CD4-positive, alpha-beta memory T cell (primary cell): ENCODE results near the gene GPI. TPM values are rescaled to one million over a fixed set of nuclear protein-coding genes. Genes with fewer than 3 reads are reported as not detected.

Source experiments
- CTCF ChIA-PET: fragments of 350-600 bp; sonication (Branson Sonifier 250); formaldehyde crosslinking; loops from one replicate; lab custom pipeline; 2021; ENCODE audit warnings: inconsistent platforms; ENCODE audit not compliant: partially characterized antibody; lab: Charles Lee
- POLR2A ChIA-PET: fragments of 350-600 bp; sonication (Branson Sonifier 250); formaldehyde crosslinking; loops from one replicate; lab custom pipeline; 2021; ENCODE audit not compliant: partially characterized antibody; lab: Charles Lee
- DNase-seq, 5 donors: peaks; one replicate each; pipeline versions ENCODE4 v3.0.0 to v3.0.0-alpha.2; 2020 to 2022; ENCODE audit warnings: mixed read lengths in 1 of 5
- H3K27ac ChIP-seq: one replicate; pipeline ENCODE4 v1.7.0; 2013; ENCODE audit warnings: low read depth, low read length
- H3K27me3 ChIP-seq: 2 replicates; pipeline ENCODE4 v1.7.0; 2013; ENCODE audit warnings: mild to moderate bottlenecking, low read length, moderate library complexity; ENCODE audit not compliant: insufficient read depth
- H3K36me3 ChIP-seq: 2 replicates; pipeline ENCODE4 v1.7.0; 2013; ENCODE audit warnings: mild to moderate bottlenecking, low read length, moderate library complexity; ENCODE audit not compliant: insufficient read depth
- H3K4me1 ChIP-seq: 2 replicates; pipeline ENCODE4 v1.7.0; 2013; ENCODE audit warnings: mild to moderate bottlenecking, low read length, moderate library complexity; ENCODE audit not compliant: insufficient read depth
- H3K4me3 ChIP-seq, 2 donors: one replicate each; pipeline ENCODE4 v1.7.0; 2013; ENCODE audit warnings: low read length in 2 of 2, mild to moderate bottlenecking in 1 of 2
- H3K9me3 ChIP-seq, 2 donors: one replicate each; pipeline ENCODE4 v1.7.0; 2013; ENCODE audit warnings: low read length in 2 of 2, control low read depth in 1 of 2; ENCODE audit not compliant: control insufficient read depth in 1 of 2
- H3K27ac Mint-ChIP-seq, 7 donors: one replicate each; pipeline ENCODE4 v1.8.0; 2020 to 2021; ENCODE audit warnings: mixed read lengths in 7 of 7, mild to moderate bottlenecking in 6 of 7, inconsistent platforms in 3 of 7, moderate library complexity in 3 of 7
- H3K27me3 Mint-ChIP-seq, 2 donors: one replicate each; pipeline ENCODE4 v1.8.0; 2020 to 2021; ENCODE audit warnings: mixed read lengths in 2 of 2
- H3K36me3 Mint-ChIP-seq, 2 donors: one replicate each; pipeline ENCODE4 v1.8.0; 2020 to 2021; ENCODE audit warnings: mixed read lengths in 2 of 2, inconsistent platforms in 1 of 2, mild to moderate bottlenecking in 1 of 2
- H3K4me1 Mint-ChIP-seq, 4 donors: one replicate each; pipeline ENCODE4 v1.8.0; 2020 to 2021; ENCODE audit warnings: mixed read lengths in 4 of 4, mild to moderate bottlenecking in 1 of 4
- H3K4me3 Mint-ChIP-seq, 8 donors: one replicate each; pipeline ENCODE4 v1.8.0; 2020 to 2021; ENCODE audit warnings: mixed read lengths in 8 of 8, mild to moderate bottlenecking in 7 of 8, moderate library complexity in 6 of 8, inconsistent platforms in 3 of 8
- H3K9me3 Mint-ChIP-seq, 8 donors: one replicate each; pipeline ENCODE4 v1.8.0; 2020 to 2021; ENCODE audit warnings: mixed read lengths in 8 of 8, mild to moderate bottlenecking in 5 of 8, inconsistent platforms in 3 of 8, moderate library complexity in 1 of 8
- intact Hi-C: fragments of 100-400 bp; cut with micrococcal nuclease; formaldehyde crosslinking; loops from one replicate; pipeline ENCODE4 v1.15.1; 2023
- polyA plus RNA-seq, 2 donors: library from polyadenylated mRNA; unstranded; fragments of 300-500 nt; fragmentation: Illumina TruSeq; gene quantifications; one replicate each; pipeline ENCODE4 v1.2.3, GENCODE V29; 2021
- total RNA-seq, 2 experiments: library from RNA; stranded (reverse); gene quantifications; one replicate each; pipeline ENCODE4 v1.2.3, GENCODE V29; 2021

Gene GPI
- total and polyA plus RNA-seq, 4 experiments from 2014 or later, result 121 to 156 (median 127) TPM

GRCh38 chr19:34432797-34433196 is 67.8 kb downstream of the GPI start:
- H3K36me3 ChIP-seq, result peaks cover 40% of the 10 kb centered on the region
- H3K4me1 Mint-ChIP-seq, result peaks cover 20 to 40% (median 30%) of the 10 kb centered on the region in 4 donors
- intact Hi-C loops, result no loop called here

GRCh38 chr19:34436716-34437115 is 71.7 kb downstream of the GPI start:
- Histone ChIP-seq H3K27me3 (no peaks in the 10 kb centered on the region), H3K27ac (no peak overlapping the region), H3K4me1 (peaks cover 4% of the 10 kb centered on the region), H3K9me3 (no peaks in the 10 kb centered on the region), H3K4me3 (no peak overlapping the region), H3K36me3 (peaks cover 63% of the 10 kb centered on the region)
- Mint-ChIP-seq H3K4me1 (peaks cover 6 to 11% (median 8%) of the 10 kb centered on the region in 4 donors), H3K27me3 (no peaks in the 10 kb centered on the region), H3K4me3 (no peak overlapping the region), H3K36me3 (peaks cover 34 to 65% of the 10 kb centered on the region in 2 donors), H3K27ac (peak overlapping the region in 1 of 7 donors; percentile 53), H3K9me3 (no peaks in the 10 kb centered on the region)
- DNase-seq, result no peak
- ChIA-PET POLR2A (no interaction called here), CTCF (no interaction called here)
- intact Hi-C loops, result no loop called here

More at GRCh38 chr19:34432797-34433196, 67.8 kb downstream of the GPI start:
- Mint-ChIP-seq H3K4me3 (no peak overlapping the region), H3K27ac (peak overlapping the region in 3 of 7 donors; percentile 55 to 65 (median 56)), H3K27me3 (no peaks in the 10 kb centered on the region), H3K9me3 (no peaks in the 10 kb centered on the region), H3K36me3 (peaks cover 18 to 51% of the 10 kb centered on the region in 2 donors)
- Histone ChIP-seq H3K27ac (no peak overlapping the region), H3K4me1 (peaks cover 34% of the 10 kb centered on the region), H3K4me3 (no peak overlapping the region), H3K9me3 (no peaks in the 10 kb centered on the region), H3K27me3 (no peaks in the 10 kb centered on the region)
- ChIA-PET POLR2A (no interaction called here), CTCF (interaction anchor here (1.4 to 1.5 kb wide), 2 partner anchors 17 to 22 kb away, joined by 3 to 4 read pairs; no protein-coding TSS in a partner anchor)
- DNase-seq, result no peak

GRCh38 chr19:34448191-34448590 is 83.2 kb downstream of the GPI start:
- H3K27me3 ChIP-seq, result no peaks in the 10 kb centered on the region
- no peak overlapping the region for H3K4me3 Mint-ChIP-seq
- no peak overlapping the region for H3K4me3 ChIP-seq
- no peak for DNase-seq
- H3K36me3 ChIP-seq, result peaks cover 62% of the 10 kb centered on the region
- H3K4me1 ChIP-seq, result no peaks in the 10 kb centered on the region
- CTCF ChIA-PET, result no interaction called here
- intact Hi-C loops, result no loop called here
- H3K27ac Mint-ChIP-seq, result peak overlapping the region in 2 of 7 donors; percentile 16 to 28
- H3K27me3 Mint-ChIP-seq, result no peaks in the 10 kb centered on the region
- no peak overlapping the region for H3K27ac ChIP-seq
- peaks cover 65 to 79% of the 10 kb centered on the region in 2 donors for H3K36me3 Mint-ChIP-seq
- no peaks in the 10 kb centered on the region for H3K9me3 ChIP-seq
- H3K9me3 Mint-ChIP-seq, result no peaks in the 10 kb centered on the region
- POLR2A ChIA-PET, result no interaction called here
- H3K4me1 Mint-ChIP-seq, result peaks cover 0 to 13% (median 5%) of the 10 kb centered on the region in 4 donors

Other genes starting within 250 kb of the GPI start
- 100 to 1,000 TPM; 158 to 168 TPM for gene LSM14A, start 192.7 kb upstream of the GPI start, total RNA-seq
- gene LSM14A, start 192.7 kb upstream of the GPI start, polyA plus RNA-seq, result 100 to 1,000 TPM; 172 to 176 TPM
- gene GARRE1, start 110.6 kb upstream of the GPI start, total RNA-seq, result 10 to 100 TPM; 46.3 to 48.2 TPM
- 1 to 10 TPM; 3.5 to 7.5 TPM for gene GARRE1, start 110.6 kb upstream of the GPI start, polyA plus RNA-seq
- 10 to 100 TPM in 1 of 2 experiments, 1 to 10 TPM in 1; 8.8 to 12.3 TPM for gene PDCD2L, start 39.2 kb downstream of the GPI start, total RNA-seq
- 10 to 100 TPM; 11.4 to 18.9 TPM for gene PDCD2L, start 39.2 kb downstream of the GPI start, polyA plus RNA-seq
- 10 to 100 TPM; 74.9 to 78.7 TPM for gene UBA2, start 63.2 kb downstream of the GPI start, total RNA-seq
- gene UBA2, start 63.2 kb downstream of the GPI start, polyA plus RNA-seq, result 100 to 1,000 TPM; 102 to 108 TPM
- gene WTIP, start 116.6 kb downstream of the GPI start, total RNA-seq, result under 1 TPM; 0.23 to 0.39 TPM
- not detected for gene WTIP, start 116.6 kb downstream of the GPI start, polyA plus RNA-seq